ENCODE measurements around the gene KCNK15.

The KCNK15 gene

GRCh38 chr20:44735816-44736169, 9.9 kb upstream of the KCNK15 start:
- DNase-seq: no peak

DNA sequence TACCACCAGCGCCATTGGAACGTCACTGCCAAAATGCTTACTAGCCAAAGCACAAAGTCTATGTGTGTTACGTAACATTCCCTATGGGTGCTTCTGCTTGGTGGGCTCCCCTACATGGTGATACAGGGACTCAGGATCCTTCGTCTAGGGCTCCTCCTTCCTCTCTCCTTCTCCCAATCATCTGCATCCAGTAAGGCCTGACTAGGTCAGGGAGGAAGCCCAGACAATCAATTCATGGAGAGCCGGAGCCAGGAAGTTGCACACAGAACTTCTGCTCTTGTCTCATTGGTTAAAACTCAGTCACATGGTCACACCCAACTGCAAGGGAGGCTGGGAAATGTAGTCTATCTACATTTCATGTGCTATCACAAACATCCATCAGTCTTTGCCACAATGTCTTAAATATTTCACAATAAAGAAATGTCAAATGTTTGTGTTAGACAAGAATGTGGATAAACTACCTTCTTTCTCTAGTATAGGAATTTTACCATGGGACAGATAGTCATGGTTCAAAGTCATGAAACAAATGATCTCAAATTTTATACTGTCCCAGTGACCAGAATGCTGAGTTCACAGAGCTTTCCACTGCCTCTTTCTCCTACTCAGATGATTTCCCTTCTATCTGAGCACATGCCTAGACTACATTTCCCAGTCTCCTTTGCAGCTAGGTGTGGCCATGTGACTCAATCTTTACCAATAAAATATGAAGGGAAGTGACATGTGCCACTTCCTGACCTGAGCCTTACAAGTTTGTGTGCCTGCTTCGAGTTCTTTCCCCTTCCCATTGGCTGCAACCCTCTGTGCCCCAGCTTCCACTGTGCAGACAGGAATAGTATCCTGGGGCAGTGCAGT, 9.3 kb upstream of the KCNK15 start:
- DNase-seq: peak in 52 of 58 donors; percentile 12 to 90 (median 62)

DNA sequence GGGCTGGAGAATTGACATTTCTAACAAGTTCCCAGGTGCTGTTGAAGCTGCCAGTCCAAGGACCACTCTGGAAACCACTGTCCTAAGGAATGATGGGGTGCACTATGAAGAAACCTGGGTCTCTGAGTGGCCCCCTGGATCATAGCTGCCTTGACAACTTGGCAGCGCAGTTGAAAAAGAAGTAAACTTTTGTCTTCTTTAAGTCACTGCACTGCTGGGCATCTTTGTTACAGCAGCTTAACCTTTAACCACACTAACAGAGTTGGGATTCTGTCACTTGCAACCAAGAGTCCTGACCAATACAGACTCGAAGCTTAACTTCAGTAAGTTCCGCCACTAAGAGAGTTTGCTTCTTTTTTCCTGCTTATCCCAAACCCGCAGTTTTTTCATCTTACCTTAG, 8.5 kb upstream of the KCNK15 start:
- no peak for DNase-seq

- peak in 54 of 58 donors; percentile 17 to 87 (median 66) for DNase-seq
Observed at GRCh38 chr20:44738813-44739477, 6.7 kb upstream of the KCNK15 start.

DNA sequence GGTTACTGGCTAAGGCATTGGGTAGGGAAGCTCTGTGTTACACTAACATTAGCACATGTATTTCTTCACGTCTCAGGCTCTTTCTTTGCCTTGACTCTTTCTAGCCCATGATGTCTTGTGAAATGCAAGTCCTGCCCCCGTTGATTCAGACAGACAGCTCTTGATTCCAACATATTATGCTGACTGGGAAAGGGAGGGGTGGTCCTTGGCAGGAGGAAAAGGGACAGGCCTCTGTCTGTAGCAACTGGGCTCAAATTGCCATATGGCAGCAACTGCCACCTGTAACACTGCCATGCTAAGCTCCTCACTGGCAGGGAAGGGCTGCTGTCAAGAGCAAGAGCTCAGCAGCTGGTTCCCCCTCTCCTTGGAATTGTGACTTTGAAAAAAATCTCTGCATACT, 5.7 kb upstream of the KCNK15 start:
- DNase-seq: no peak

DNA sequence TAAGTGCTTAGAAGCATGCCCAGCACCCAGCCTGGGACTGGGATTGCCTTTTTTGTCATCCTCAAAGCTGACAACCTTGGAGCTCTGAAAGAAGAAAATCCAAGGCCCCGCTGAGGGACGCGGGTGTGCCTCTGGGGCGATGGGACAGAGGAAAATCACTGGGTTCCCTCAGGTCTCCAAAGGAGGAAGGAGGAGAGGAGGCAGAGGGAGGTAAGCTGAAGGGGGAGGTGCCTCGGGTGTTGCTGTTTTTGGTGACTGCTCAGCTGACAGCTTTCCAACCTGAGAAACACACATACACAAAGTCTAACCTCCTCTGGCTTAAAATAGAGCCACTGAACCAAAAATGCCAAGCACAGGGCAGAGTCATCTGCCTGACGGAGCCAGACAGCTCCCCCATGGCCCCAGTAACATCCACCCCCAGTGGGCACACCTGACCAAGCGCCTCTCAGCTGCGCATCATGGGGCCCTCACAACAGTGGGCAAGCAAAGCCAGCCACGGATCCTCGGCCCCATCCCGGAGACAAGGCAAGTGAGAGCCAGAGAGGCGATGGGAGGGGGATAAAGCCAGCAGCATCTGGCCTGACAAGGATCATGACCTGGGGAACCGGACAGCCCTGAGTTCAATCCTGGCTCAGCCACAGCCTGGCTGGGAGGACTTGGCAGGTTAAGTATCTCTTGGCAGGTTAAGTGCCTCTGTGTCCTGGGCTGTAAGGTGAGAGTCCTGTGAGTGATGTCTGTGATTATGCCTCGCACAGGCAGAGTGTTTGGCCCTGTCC, 3.2 kb upstream of the KCNK15 start:
- no peak for DNase-seq

GRCh38 chr20:44743080-44743701, 2.5 kb upstream of the KCNK15 start:
- no peak for DNase-seq

- no peak for DNase-seq
Observed at GRCh38 chr20:44743916-44744655, 1.6 kb upstream of the KCNK15 start.

DNA sequence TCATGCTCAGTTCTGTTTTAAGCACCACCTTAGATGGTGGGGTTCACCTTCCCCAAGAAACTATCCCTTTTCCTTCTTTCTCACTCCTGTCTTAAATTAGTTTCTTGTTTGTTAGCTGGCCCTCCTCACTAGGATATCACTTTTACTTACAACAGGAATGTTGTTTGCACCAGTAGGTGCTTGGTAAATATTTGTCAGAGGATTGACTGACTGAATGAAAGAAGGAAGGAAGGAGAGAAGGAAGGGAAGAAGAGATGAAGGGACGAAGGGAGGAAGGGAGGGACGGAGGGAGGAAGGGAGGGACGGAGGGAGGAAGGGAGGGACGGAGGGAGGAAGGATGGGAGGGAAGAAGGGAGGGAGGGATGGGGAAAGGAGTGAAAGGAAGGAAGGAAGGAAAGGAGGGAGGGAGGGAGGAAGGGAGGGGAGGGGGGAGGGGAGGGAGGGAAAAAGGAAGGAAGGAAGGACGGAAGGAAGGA, 505 bp upstream of the KCNK15 start:
- no peak for DNase-seq

DNA sequence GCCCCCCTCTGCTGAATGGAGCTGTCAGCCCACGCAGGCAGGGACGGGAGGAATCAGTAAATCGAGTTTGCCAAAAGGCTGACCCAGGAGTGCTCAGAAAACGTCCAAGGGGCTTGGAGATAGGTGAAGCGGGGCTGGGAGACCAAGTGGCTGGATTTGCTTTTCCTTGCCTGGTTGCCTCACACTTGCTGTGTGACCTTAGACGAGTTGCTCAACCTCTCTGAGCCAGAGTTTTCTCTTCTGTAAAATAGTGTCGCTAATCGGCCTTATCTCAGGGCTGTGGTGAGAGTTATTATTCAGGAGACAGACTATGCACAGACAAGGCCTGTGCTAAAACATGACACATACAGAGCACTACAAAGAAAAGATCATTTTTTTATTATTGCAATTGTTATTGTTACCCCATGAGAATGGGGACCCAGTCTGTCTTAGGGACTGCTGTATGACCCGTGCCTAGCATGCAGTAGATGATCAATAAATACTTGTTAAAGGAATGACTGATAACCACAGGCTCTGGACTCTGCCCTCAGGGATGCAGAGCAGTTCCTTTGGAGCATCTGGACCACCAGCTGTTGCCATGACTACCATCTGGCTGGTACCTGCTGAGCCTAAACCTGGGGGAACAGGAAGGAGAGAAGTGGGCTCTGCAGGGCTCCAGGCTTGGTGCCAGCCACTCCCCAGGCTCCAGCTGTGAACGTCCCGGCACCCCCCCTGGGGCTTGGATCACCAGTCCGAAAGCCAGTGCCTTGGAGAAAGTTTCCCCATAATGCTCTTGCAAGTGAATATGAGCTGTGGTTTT, 901 bp downstream of the KCNK15 start:
- no peak for DNase-seq

DNA sequence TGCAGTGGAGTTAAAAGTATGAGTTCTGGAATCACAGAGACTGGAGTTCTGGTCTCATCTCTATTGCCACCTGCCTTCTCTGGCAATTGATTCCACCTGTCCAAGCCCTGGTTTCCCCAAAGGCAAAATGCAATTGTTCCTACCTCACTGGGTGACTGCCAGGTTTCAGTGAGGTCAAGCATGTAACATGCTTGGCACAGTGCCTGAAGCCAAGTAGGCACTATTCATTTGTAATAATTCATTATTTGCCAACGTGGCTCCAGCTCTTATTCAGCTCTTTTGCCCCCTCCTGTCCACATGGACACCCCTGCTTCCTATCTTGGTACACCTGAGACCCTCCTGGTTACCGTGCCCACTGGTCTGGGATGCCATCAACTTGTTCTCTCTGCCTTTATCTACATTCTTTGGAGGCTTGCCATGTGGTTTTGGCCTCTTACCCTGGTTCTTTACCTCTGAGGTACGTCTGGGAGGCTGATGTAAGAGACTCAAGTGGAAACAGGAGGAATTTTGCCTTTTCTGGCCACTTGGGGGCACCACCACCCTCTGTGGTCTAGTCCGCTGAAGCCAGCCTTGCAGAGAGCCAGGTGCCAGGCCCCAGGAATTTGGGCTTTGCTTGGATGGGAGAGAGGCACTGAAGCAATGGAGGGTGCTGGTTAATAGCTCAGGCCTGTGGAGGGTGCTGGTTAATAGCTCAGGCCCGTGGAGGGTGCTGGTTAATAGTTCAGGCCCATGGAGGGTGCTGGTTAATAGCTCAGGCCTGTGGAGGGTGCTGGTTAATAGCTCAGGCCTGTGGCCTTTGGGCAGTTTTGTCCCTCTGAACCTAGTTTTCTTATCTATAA, 1.7 kb downstream of the KCNK15 start:
- peak in 55 of 58 donors; percentile 4 to 87 (median 50) for DNase-seq

- no peak for DNase-seq
Observed at GRCh38 chr20:44748005-44748370, 2.3 kb downstream of the KCNK15 start.

DNA sequence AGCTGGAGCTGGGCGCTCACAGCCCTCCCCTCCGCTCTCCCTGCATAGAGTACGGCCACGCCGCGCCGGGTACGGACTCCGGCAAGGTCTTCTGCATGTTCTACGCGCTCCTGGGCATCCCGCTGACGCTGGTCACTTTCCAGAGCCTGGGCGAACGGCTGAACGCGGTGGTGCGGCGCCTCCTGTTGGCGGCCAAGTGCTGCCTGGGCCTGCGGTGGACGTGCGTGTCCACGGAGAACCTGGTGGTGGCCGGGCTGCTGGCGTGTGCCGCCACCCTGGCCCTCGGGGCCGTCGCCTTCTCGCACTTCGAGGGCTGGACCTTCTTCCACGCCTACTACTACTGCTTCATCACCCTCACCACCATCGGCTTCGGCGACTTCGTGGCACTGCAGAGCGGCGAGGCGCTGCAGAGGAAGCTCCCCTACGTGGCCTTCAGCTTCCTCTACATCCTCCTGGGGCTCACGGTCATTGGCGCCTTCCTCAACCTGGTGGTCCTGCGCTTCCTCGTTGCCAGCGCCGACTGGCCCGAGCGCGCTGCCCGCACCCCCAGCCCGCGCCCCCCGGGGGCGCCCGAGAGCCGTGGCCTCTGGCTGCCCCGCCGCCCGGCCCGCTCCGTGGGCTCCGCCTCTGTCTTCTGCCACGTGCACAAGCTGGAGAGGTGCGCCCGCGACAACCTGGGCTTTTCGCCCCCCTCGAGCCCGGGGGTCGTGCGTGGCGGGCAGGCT, 4.6 kb downstream of the KCNK15 start:
- no peak for DNase-seq

DNA sequence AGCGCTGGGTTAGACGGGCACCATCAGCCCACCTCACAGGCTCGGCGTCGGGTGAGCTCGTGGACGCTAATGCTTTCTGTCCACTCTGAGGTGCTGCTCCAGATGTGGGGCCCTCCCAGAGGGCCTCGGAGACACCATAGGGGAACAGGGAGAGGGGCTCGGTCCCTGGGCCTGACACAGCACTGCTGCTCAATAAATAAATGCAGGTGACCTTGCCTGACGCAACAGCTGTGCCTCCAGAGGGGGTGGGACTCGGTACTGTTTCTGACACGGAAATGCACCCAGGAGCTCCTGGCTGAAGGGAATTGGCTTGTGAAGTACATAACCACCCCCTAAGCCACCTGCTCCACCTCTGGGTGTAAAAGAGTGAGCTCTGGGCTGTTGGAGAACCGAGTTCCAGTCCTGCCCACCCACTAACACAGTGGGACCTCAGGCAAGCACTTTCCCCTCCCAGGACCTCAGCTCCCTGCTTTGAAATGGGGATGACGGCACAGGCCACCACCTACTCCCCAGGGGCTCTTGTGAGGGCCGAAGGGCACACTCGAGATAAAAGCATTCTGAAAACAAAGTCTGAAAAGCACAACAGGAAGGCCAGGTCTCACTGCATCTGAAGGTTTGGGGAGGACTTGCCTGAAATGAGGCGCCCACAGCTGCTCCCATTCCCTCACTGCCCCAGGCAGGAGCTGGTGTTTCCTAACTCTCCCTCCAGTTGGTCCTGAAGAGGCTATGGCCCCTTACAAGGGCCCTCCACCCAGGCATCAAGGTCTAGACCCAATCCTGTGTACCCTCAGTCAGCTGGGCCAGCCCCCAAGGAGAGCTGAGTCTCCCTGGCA, 6.7 kb downstream of the KCNK15 start:
- no peak for DNase-seq

DNA sequence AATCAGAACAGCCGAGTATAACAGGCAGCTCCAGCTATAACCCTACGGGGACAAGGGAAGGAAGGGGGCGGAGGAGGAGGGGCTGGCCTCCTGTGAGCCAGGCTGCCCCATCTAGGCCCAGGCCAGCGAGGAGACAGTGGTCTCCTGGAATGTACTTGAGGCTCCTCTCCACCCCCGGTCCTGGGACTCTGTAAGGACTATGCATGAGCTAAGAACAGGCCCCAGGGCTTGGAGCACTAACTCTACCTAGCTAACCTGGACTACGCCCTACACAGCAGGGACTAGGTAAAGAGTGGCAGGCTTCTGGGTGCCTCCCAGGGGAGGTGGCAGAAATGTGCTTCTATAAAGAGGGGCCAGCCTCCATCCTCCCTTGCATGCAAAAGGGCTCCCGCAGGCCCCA, 8.9 kb downstream of the KCNK15 start:
- DNase-seq: no peak

- no peak for DNase-seq
Observed at GRCh38 chr20:44756011-44756688, 10.5 kb downstream of the KCNK15 start.

DNA sequence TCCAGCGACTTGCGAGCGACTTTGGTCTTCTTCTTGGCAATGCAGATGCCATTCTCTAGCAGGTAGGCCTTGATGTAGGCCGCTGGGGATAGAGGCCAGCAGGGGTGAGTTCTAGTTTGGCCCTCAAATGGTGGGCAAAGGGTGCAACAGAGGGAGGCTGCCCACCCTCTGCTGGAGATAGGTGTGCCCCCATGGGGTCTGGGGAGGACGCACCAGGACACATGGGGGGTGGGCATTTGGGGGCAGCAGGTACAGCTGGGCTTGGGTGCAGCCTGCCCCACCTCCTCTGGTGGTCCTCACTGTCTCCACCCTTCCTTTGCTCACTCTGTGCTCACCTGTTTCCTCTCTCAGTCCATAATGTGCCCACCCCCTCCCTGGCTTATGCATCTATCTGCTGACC, 11.3 kb downstream of the KCNK15 start:
- no peak for DNase-seq

All from anterior cingulate cortex (tissue), 58 donors.